H9 (cell line): Measurements from ENCODE around the gene CIART. TPM values are rescaled to one million over a fixed set of nuclear protein-coding genes. Genes with fewer than 3 reads are reported as not detected.

Experiments
- DNase-seq: peaks from one replicate; pipeline ENCODE4 v3.0.0-alpha.2; 2017
- H2AFZ ChIP-seq: one replicate; pipeline ENCODE4 v1.6.1; 2013; ENCODE audit warnings: mild to moderate bottlenecking, low read length, control low read depth, moderate library complexity
- H2AK5ac ChIP-seq: 2 replicates; pipeline ENCODE4 v1.6.1; 2013; ENCODE audit warnings: low read length, control low read depth, mixed read lengths; ENCODE audit not compliant: insufficient read length
- H2BK120ac ChIP-seq: one replicate; pipeline ENCODE4 v1.6.1; 2013; ENCODE audit warnings: low read depth, mild to moderate bottlenecking, low read length, control low read depth, inconsistent platforms; ENCODE audit not compliant: poor library complexity, severe bottlenecking
- H2BK12ac ChIP-seq: 2 replicates; pipeline ENCODE4 v1.6.1; 2013; ENCODE audit warnings: low read length, control low read depth, mixed read lengths, low read depth; ENCODE audit not compliant: insufficient read length
- H2BK15ac ChIP-seq: 2 replicates; pipeline ENCODE4 v1.6.1; 2013; ENCODE audit warnings: low read depth, low read length, control low read depth
- H2BK20ac ChIP-seq: one replicate; pipeline ENCODE4 v1.6.1; 2013; ENCODE audit warnings: low read depth, mild to moderate bottlenecking, low read length, control low read depth, inconsistent platforms; ENCODE audit not compliant: poor library complexity, severe bottlenecking
- H2BK5ac ChIP-seq: 2 replicates; pipeline ENCODE4 v1.6.1; 2013; ENCODE audit warnings: low read length, control low read depth, mixed read lengths; ENCODE audit not compliant: insufficient read length
- H3K14ac ChIP-seq: 2 replicates; pipeline ENCODE4 v1.6.1; 2013; ENCODE audit warnings: low read length, control low read depth; ENCODE audit not compliant: insufficient read depth
- H3K18ac ChIP-seq: 2 replicates; pipeline ENCODE4 v1.6.1; 2013; ENCODE audit warnings: low read depth, mild to moderate bottlenecking, mixed read lengths, low read length, control low read depth; ENCODE audit not compliant: insufficient read length
- H3K23ac ChIP-seq: 2 replicates; pipeline ENCODE4 v1.6.1; 2013; ENCODE audit warnings: low read length, control low read depth, mixed read lengths, low read depth; ENCODE audit not compliant: insufficient read length
- H3K23me2 ChIP-seq: 2 replicates; pipeline ENCODE4 v1.6.1; 2013; ENCODE audit warnings: low read depth, mild to moderate bottlenecking, mixed read lengths, low read length, control low read depth; ENCODE audit not compliant: insufficient read length, poor library complexity, severe bottlenecking
- H3K27ac ChIP-seq: 2 replicates; pipeline ENCODE4 v1.5.1; 2013; ENCODE audit warnings: low read length, control low read depth, mixed read lengths, low read depth; ENCODE audit not compliant: insufficient read length
- H3K27me3 ChIP-seq: 2 replicates; pipeline ENCODE4 v1.6.1; 2013; ENCODE audit warnings: low read length, control low read depth, inconsistent platforms; ENCODE audit not compliant: insufficient read depth
- H3K4ac ChIP-seq: 2 replicates; pipeline ENCODE4 v1.6.1; 2013; ENCODE audit warnings: low read depth, mild to moderate bottlenecking, control low read depth, inconsistent platforms, low read length, moderate library complexity
- H3K4me1 ChIP-seq: 2 replicates; pipeline ENCODE4 v1.6.1; 2013; ENCODE audit warnings: low read length, control low read depth, inconsistent platforms; ENCODE audit not compliant: insufficient read depth
- H3K4me2 ChIP-seq: 2 replicates; pipeline ENCODE4 v1.6.1; 2013; ENCODE audit warnings: low read length, control low read depth, mixed read lengths; ENCODE audit not compliant: insufficient read length, insufficient read depth
- H3K56ac ChIP-seq: 2 replicates; pipeline ENCODE4 v1.6.1; 2013; ENCODE audit warnings: low read depth, mild to moderate bottlenecking, mixed read lengths, low read length, control low read depth; ENCODE audit not compliant: insufficient read length
- H3K79me1 ChIP-seq: 2 replicates; pipeline ENCODE4 v1.6.1; 2013; ENCODE audit warnings: low read depth, mild to moderate bottlenecking, moderate library complexity, low read length, control low read depth, inconsistent platforms; ENCODE audit not compliant: insufficient read depth, poor library complexity, severe bottlenecking
- H3K79me2 ChIP-seq: 2 replicates; pipeline ENCODE4 v1.6.1; 2013; ENCODE audit warnings: low read length, control low read depth, inconsistent platforms; ENCODE audit not compliant: insufficient read depth
- H3K9ac ChIP-seq: 2 replicates; pipeline ENCODE4 v1.6.1; 2013; ENCODE audit warnings: low read length, control low read depth, mixed read lengths; ENCODE audit not compliant: insufficient read length; ENCODE audit errors: extremely low read depth
- H3K9me3 ChIP-seq: one replicate; pipeline ENCODE4 v1.6.1; 2013; ENCODE audit warnings: low read depth, low read length, inconsistent platforms; ENCODE audit not compliant: control insufficient read depth
- H3T11ph ChIP-seq: one replicate; pipeline ENCODE4 v1.6.1; 2013; ENCODE audit warnings: mild to moderate bottlenecking, low read length, control low read depth, inconsistent platforms
- H4K20me1 ChIP-seq: one replicate; pipeline ENCODE4 v1.6.1; 2013; ENCODE audit not compliant: control insufficient read depth, insufficient read length, insufficient read depth
- H4K5ac ChIP-seq: 2 replicates; pipeline ENCODE4 v1.6.1; 2013; ENCODE audit warnings: low read depth, mild to moderate bottlenecking, mixed read lengths, low read length, control low read depth; ENCODE audit not compliant: insufficient read length
- H4K8ac ChIP-seq: replicated peaks from 2 replicates; pipeline ENCODE4 v1.6.1; 2013; ENCODE audit warnings: low read length, control low read depth, mixed read lengths, low read depth; ENCODE audit not compliant: insufficient read length
- H4K91ac ChIP-seq: 2 replicates; pipeline ENCODE4 v1.6.1; 2013; ENCODE audit warnings: low read depth, mild to moderate bottlenecking, moderate library complexity, mixed read lengths, low read length, control low read depth; ENCODE audit not compliant: insufficient read length
- H3K27ac Mint-ChIP-seq, 3 experiments: 2 replicates in 2 of 3; 3 replicates in 1 of 3; pipeline ENCODE4 v1.8.0; 2020 to 2021; ENCODE audit warnings: mixed read lengths in 3 of 3, mild to moderate bottlenecking in 1 of 3, moderate library complexity in 1 of 3
- H3K27me3 Mint-ChIP-seq: 2 replicates; pipeline ENCODE4 v1.8.0; 2021; ENCODE audit warnings: low read depth, mild to moderate bottlenecking, moderate library complexity, mixed read lengths
- H3K36me3 Mint-ChIP-seq, 3 experiments: 2 replicates in 2 of 3; 3 replicates in 1 of 3; pipeline ENCODE4 v1.8.0; 2020 to 2021; ENCODE audit warnings: low read depth in 3 of 3, mixed read lengths in 3 of 3; ENCODE audit not compliant: insufficient read depth in 1 of 3
- H3K4me1 Mint-ChIP-seq, 2 experiments: 2 replicates each; pipeline ENCODE4 v1.8.0; 2020; ENCODE audit warnings: mixed read lengths in 2 of 2
- H3K4me3 Mint-ChIP-seq, 2 experiments: 2 replicates in 1 of 2; 3 replicates in 1 of 2; pipeline ENCODE4 v1.8.0; 2020 to 2021; ENCODE audit warnings: mild to moderate bottlenecking in 2 of 2, mixed read lengths in 2 of 2, moderate library complexity in 1 of 2
- H3K9me3 Mint-ChIP-seq, 2 experiments: 2 replicates in 1 of 2; 3 replicates in 1 of 2; pipeline ENCODE4 v1.8.0; 2020; ENCODE audit warnings: mild to moderate bottlenecking in 2 of 2, mixed read lengths in 2 of 2, moderate library complexity in 1 of 2
- WGBS: extraction: QIAGEN DNeasy Blood & Tissue Kit; methylation state at CpG from one replicate; pipeline ENCODE4 v1.1.7; 2013; ENCODE audit warnings: missing lambda C conversion rate, low lambda C conversion rate, mixed read lengths; ENCODE audit not compliant: insufficient read length; ENCODE audit errors: extremely low coverage; 5-methylcytosine and 5-hydroxymethylcytosine counted together
- total RNA-seq: library from RNA; stranded (reverse); gene quantifications from 2 replicates; pipeline ENCODE4 v1.2.1, GENCODE V29; 2021
- TF ChIP-seq, protein P1 (sequence below): fragments of 200-600 bp; sonication (generic); conservative IDR thresholded peaks from 3 replicates; pipeline ENCODE4 v1.8.0; 2021; ENCODE audit warnings: antibody characterized with exemption, mild to moderate bottlenecking

The CIART gene
- total RNA-seq, 1 experiment from 2014 or later: 15.6 TPM

DNA sequence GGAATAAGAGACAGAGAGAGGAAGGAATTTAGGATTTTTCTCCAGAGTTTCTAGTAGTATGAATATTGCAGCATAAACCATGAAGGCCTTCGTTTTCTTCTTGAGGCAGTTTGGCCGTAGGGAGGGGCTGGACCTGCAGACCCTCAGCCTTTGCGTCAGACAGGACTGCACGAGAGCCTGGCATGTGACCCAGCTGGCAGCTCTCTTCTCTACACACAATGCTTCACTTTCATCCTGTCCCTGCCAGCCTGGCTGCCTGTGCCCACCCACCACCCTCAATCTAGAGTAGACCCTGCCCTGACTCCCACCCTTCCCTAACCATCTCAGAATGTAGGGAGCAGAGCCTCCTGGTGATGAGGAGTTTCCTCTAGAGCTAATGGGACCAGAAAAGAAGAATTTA is 23.1 kb upstream of the CIART start:
- Histone ChIP-seq H3K56ac (no peak overlapping the region), H3K79me2 (no peaks in the 10 kb centered on the region; the same call in 1 of the 2 replicates), H3K23ac (no peak overlapping the region), H3K27ac (peak overlapping the region; percentile 31), H3K4me2 (peak overlapping the region; percentile 79), H4K20me1 (no peaks in the 10 kb centered on the region), H2AK5ac (no peak overlapping the region), H2BK120ac (no peak overlapping the region), H2BK5ac (peak overlapping the region; percentile 24), H3T11ph (no peak overlapping the region), H3K18ac (no peak overlapping the region), H4K5ac (no peak overlapping the region), H2BK20ac (no peak overlapping the region), H3K4me1 (peaks cover 8% of the 10 kb centered on the region; the same call in 1 of the 2 replicates), H3K79me1 (no peaks in the 10 kb centered on the region), H3K9ac (peak overlapping the region; percentile 63), H3K4ac (no peak overlapping the region), H2BK15ac (no peak overlapping the region), H4K8ac (no peak overlapping the region), H3K23me2 (peaks cover 41% of the 10 kb centered on the region), H2BK12ac (no peak overlapping the region), H2AFZ (no peak overlapping the region), H3K14ac (no peak overlapping the region), H4K91ac (no peak overlapping the region), H3K9me3 (no peaks in the 10 kb centered on the region), H3K27me3 (no peaks in the 10 kb centered on the region)
- Mint-ChIP-seq H3K36me3 (peaks cover 18 to 35% (median 30%) of the 10 kb centered on the region in 3 experiments), H3K4me1 (peaks cover 48 to 55% of the 10 kb centered on the region in 2 experiments), H3K27ac (peak overlapping the region; percentile 99 to 100 (median 99)), H3K27me3 (no peaks in the 10 kb centered on the region), H3K4me3 (peak overlapping the region; percentile 80 to 93), H3K9me3 (no peaks in the 10 kb centered on the region; a peak in 1 of 5 replicates)
- TF ChIP-seq, protein P1, sequence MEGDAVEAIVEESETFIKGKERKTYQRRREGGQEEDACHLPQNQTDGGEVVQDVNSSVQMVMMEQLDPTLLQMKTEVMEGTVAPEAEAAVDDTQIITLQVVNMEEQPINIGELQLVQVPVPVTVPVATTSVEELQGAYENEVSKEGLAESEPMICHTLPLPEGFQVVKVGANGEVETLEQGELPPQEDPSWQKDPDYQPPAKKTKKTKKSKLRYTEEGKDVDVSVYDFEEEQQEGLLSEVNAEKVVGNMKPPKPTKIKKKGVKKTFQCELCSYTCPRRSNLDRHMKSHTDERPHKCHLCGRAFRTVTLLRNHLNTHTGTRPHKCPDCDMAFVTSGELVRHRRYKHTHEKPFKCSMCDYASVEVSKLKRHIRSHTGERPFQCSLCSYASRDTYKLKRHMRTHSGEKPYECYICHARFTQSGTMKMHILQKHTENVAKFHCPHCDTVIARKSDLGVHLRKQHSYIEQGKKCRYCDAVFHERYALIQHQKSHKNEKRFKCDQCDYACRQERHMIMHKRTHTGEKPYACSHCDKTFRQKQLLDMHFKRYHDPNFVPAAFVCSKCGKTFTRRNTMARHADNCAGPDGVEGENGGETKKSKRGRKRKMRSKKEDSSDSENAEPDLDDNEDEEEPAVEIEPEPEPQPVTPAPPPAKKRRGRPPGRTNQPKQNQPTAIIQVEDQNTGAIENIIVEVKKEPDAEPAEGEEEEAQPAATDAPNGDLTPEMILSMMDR: no peak
- no peak for DNase-seq
- no CpG with 5 or more reads among the region's 4 CpGs for WGBS
